ENCODE results near the gene GOLM1. TPM values are rescaled to one million over a fixed set of nuclear protein-coding genes. Genes with fewer than 3 reads are reported as not detected.

GOLM1 gene
- total RNA-seq, 1 donor from 2014 or later, result 3.7 TPM

- Histone ChIP-seq H3K36me3 (peaks cover 17% of the 10 kb centered on the region), H3K4me3 (no peak overlapping the region), H3K27ac (replicated peaks) (no peak overlapping the region), H3K9me3 (replicated peaks) (no peaks in the 10 kb centered on the region), H3K4me1 (no peaks in the 10 kb centered on the region), H3K27me3 (ENCODE audit: low read depth) (no peaks in the 10 kb centered on the region)
- no peak for TF ChIP-seq CTCF (IDR thresholded peaks at IDR 0.05; ENCODE audit: borderline replicate concordance)
- intact Hi-C loops (cut with micrococcal nuclease), result no loop called here
- DNase-seq, result no peak
Observed at GRCh38 chr9:86036555-86036954, 62.8 kb downstream of the GOLM1 start.

GRCh38 chr9:86035827-86036440 lies 63.4 kb downstream of the GOLM1 start:
- intact Hi-C loops (cut with micrococcal nuclease), result no loop called here
- no peak overlapping the region for H3K27ac ChIP-seq (replicated peaks)
- no peaks in the 10 kb centered on the region for H3K9me3 ChIP-seq (replicated peaks)
- H3K4me3 ChIP-seq, result no peak overlapping the region
- TF ChIP-seq CTCF (IDR thresholded peaks at IDR 0.05; ENCODE audit: borderline replicate concordance), result no peak
- DNase-seq, result no peak
- no peaks in the 10 kb centered on the region for H3K4me1 ChIP-seq
- H3K36me3 ChIP-seq, result peaks cover 19% of the 10 kb centered on the region
- H3K27me3 ChIP-seq (ENCODE audit: low read depth), result no peaks in the 10 kb centered on the region

GRCh38 chr9:86034863-86035734 lies 64.3 kb downstream of the GOLM1 start:
- Histone ChIP-seq H3K27me3 (ENCODE audit: low read depth) (no peaks in the 10 kb centered on the region), H3K9me3 (replicated peaks) (no peaks in the 10 kb centered on the region), H3K4me3 (no peak overlapping the region), H3K27ac (replicated peaks) (no peak overlapping the region), H3K4me1 (no peaks in the 10 kb centered on the region), H3K36me3 (peaks cover 21% of the 10 kb centered on the region)
- DNase-seq, result no peak
- intact Hi-C loops (cut with micrococcal nuclease), result no loop called here
- TF ChIP-seq CTCF (IDR thresholded peaks at IDR 0.05; ENCODE audit: borderline replicate concordance), result peak; percentile 41

GRCh38 chr9:86027767-86028166 lies 71.6 kb downstream of the GOLM1 start:
- DNase-seq, result no peak
- H3K4me3 ChIP-seq, result no peak overlapping the region
- peaks cover 59% of the 10 kb centered on the region for H3K36me3 ChIP-seq
- H3K27ac ChIP-seq (replicated peaks), result no peak overlapping the region
- no peak for TF ChIP-seq CTCF (IDR thresholded peaks at IDR 0.05; ENCODE audit: borderline replicate concordance)
- intact Hi-C loops (cut with micrococcal nuclease), result no loop called here
- H3K4me1 ChIP-seq, result no peaks in the 10 kb centered on the region
- H3K27me3 ChIP-seq (ENCODE audit: low read depth), result no peaks in the 10 kb centered on the region
- H3K9me3 ChIP-seq (replicated peaks), result peaks cover 13% of the 10 kb centered on the region

GRCh38 chr9:86022687-86023266 lies 76.6 kb downstream of the GOLM1 start:
- Histone ChIP-seq H3K4me1 (no peaks in the 10 kb centered on the region), H3K9me3 (replicated peaks) (peaks cover under 1% of the 10 kb centered on the region), H3K4me3 (no peak overlapping the region), H3K27ac (replicated peaks) (no peak overlapping the region), H3K36me3 (peaks cover 81% of the 10 kb centered on the region), H3K27me3 (ENCODE audit: low read depth) (no peaks in the 10 kb centered on the region)
- no peak for TF ChIP-seq CTCF (IDR thresholded peaks at IDR 0.05; ENCODE audit: borderline replicate concordance)
- intact Hi-C loops (cut with micrococcal nuclease), result no loop called here
- DNase-seq, result no peak

Measured in left ventricle myocardium inferior (tissue), 1 donor.